Measurements from ENCODE around the gene MYCBP2. TPM values are rescaled to one million over a fixed set of nuclear protein-coding genes. Genes with fewer than 3 reads are reported as not detected.

MYCBP2 gene
- total RNA-seq, 1 donor from 2014 or later = 96.4 TPM

GRCh38 chr13:77047649-77048343, 279.1 kb downstream of the MYCBP2 start:
- Mint-ChIP-seq H3K36me3 (ENCODE audit: low read depth) (peaks cover 49% of the 10 kb centered on the region), H3K4me1 (ENCODE audit: low read depth) (no peaks in the 10 kb centered on the region), H3K27me3 (ENCODE audit: insufficient read depth) (no peaks in the 10 kb centered on the region), H3K9me3 (no peaks in the 10 kb centered on the region), H3K27ac (no peak overlapping the region), H3K4me3 (no peak overlapping the region)
- no peak for DNase-seq (ENCODE audit: low spot score)
- intact Hi-C loops (cut with micrococcal nuclease) = no loop called here

DNA sequence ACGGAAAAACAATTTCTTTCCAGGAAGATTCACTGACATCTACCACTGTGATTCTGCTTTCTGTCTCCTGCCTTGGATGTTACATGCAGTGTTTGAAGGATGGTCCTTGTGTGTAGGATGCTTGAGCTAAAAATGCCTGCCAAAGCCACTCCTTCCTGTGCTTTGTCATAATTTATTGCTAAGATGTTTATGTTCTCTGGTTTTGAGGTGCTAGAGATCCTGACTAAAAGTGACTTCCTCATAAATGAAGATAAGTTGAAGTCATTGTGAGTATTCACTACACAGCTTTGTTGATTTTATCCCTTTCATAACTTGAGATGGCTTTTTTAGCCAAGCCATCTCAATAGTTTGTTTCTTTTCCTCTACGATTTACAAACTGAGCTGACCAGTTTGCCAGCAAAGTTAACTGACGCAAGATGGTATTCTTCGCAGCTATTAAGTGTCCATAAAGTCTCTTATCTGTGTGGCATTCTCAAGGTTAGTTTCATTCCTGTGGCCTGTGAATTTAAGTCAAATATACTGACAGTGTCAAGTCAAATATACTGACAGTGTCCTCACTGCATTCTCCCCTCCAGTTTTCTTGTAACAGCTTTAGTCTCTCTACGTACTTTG, 284.2 kb downstream of the MYCBP2 start:
- Mint-ChIP-seq H3K4me1 (ENCODE audit: low read depth) (no peaks in the 10 kb centered on the region), H3K9me3 (no peaks in the 10 kb centered on the region), H3K27me3 (ENCODE audit: insufficient read depth) (no peaks in the 10 kb centered on the region)

DNA sequence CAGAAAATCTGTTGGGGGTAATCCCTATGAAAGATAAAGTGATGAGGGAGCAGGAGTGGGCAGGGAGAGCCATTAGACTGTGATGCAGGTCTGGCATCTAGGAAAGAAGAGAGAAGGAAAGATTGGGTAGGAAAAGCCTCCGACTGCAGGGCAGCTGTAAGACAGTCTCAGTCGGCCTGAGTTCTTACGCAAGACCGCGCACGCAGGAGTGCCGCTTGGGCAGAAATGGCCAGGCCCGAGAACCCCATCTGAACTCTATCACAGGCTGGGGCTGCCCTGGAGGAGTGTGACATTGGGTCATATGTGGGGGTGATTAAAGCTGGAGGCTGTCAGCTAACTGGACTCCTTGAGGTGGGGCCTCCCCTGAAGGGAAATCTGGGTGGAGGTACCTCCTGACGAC, 286.1 kb downstream of the MYCBP2 start:
- no peak overlapping the region for H3K27ac Mint-ChIP-seq
- no peaks in the 10 kb centered on the region for H3K9me3 Mint-ChIP-seq
- no peak for DNase-seq (ENCODE audit: low spot score)
- no peak overlapping the region for H3K4me3 Mint-ChIP-seq
- intact Hi-C loops (cut with micrococcal nuclease) = no loop called here
- H3K36me3 Mint-ChIP-seq (ENCODE audit: low read depth) = peaks cover 11% of the 10 kb centered on the region
- no peaks in the 10 kb centered on the region for H3K27me3 Mint-ChIP-seq (ENCODE audit: insufficient read depth)
- no peaks in the 10 kb centered on the region for H3K4me1 Mint-ChIP-seq (ENCODE audit: low read depth)

More for the DNA sequence above, 284.2 kb downstream of the MYCBP2 start:
- Mint-ChIP-seq H3K4me3 (no peak overlapping the region), H3K27ac (peak overlapping the region; percentile 1), H3K36me3 (ENCODE audit: low read depth) (peaks cover 24% of the 10 kb centered on the region)
- intact Hi-C loops (cut with micrococcal nuclease) = no loop called here
- DNase-seq (ENCODE audit: low spot score) = no peak

DNA sequence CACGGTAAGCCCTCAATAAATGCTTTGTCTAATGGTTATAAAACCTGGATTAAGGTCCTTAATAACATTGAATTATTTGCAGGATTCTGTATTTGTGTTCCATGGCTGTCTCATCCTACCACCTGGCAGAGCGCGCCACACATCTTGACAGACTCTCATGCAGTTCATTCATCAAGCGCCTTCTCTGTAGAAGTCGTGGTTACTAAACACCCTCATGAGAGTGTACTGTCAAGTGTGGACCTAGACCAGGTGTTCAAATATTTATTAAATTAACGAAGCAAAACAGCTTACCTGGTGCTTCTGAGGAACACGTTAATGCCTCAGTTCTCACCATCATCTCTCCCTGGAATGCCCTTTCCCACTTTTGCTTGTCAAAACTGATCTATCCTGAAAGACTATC, 286.8 kb downstream of the MYCBP2 start:
- intact Hi-C loops (cut with micrococcal nuclease) = no loop called here
- no peak for DNase-seq (ENCODE audit: low spot score)
- Mint-ChIP-seq H3K4me1 (ENCODE audit: low read depth) (no peaks in the 10 kb centered on the region), H3K4me3 (no peak overlapping the region), H3K27me3 (ENCODE audit: insufficient read depth) (no peaks in the 10 kb centered on the region), H3K9me3 (no peaks in the 10 kb centered on the region), H3K27ac (no peak overlapping the region), H3K36me3 (ENCODE audit: low read depth) (peaks cover 8% of the 10 kb centered on the region)

DNA sequence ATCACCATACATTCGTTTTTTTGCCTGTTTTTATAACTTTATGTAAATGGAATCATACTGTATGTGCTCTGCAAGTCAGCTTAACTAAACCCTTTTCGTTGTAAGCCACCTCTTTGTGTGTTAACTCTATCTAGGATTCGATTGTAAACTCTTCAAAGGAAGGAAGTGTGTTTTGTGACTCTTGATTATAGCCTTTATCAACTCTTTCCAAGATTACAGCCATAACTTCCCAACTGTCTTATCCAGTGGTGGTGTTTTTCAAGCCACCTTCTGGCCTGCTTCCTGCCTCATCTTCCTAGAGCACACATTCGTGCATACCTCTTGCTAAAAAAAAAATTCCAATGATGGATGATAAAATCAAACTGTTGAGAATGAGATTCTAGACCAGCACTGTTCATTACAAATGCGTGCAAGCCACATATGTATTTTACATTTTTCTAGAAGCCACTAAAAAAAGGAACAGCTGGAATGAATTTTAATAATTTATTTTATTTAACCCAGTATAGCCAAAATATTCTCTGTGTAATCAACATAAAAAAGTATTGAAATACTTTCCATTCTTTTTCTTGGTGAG, 287.9 kb downstream of the MYCBP2 start:
- DNase-seq (ENCODE audit: low spot score) = no peak
- H3K4me3 Mint-ChIP-seq = no peak overlapping the region
- no peak overlapping the region for H3K27ac Mint-ChIP-seq
- no peaks in the 10 kb centered on the region for H3K27me3 Mint-ChIP-seq (ENCODE audit: insufficient read depth)
- no peaks in the 10 kb centered on the region for H3K9me3 Mint-ChIP-seq
- H3K4me1 Mint-ChIP-seq (ENCODE audit: low read depth) = peaks cover 2% of the 10 kb centered on the region
- intact Hi-C loops (cut with micrococcal nuclease) = no loop called here
- peaks cover 2% of the 10 kb centered on the region for H3K36me3 Mint-ChIP-seq (ENCODE audit: low read depth)

GRCh38 chr13:77036279-77036678, 290.6 kb downstream of the MYCBP2 start:
- Mint-ChIP-seq H3K27ac (no peak overlapping the region), H3K4me1 (ENCODE audit: low read depth) (peaks cover 6% of the 10 kb centered on the region), H3K36me3 (ENCODE audit: low read depth) (peaks cover 2% of the 10 kb centered on the region), H3K9me3 (no peaks in the 10 kb centered on the region), H3K27me3 (ENCODE audit: insufficient read depth) (no peaks in the 10 kb centered on the region), H3K4me3 (no peak overlapping the region)
- no peak for DNase-seq (ENCODE audit: low spot score)
- intact Hi-C loops (cut with micrococcal nuclease) = no loop called here

- Mint-ChIP-seq H3K4me3 (no peak overlapping the region), H3K27me3 (ENCODE audit: insufficient read depth) (no peaks in the 10 kb centered on the region), H3K4me1 (ENCODE audit: low read depth) (peaks cover 6% of the 10 kb centered on the region)
Measured at GRCh38 chr13:77034881-77035280, 292.0 kb downstream of the MYCBP2 start.

GRCh38 chr13:77033717-77034302, 293.1 kb downstream of the MYCBP2 start:
- intact Hi-C loops (cut with micrococcal nuclease) = no loop called here
- Mint-ChIP-seq H3K4me1 (ENCODE audit: low read depth) (peaks cover 6% of the 10 kb centered on the region), H3K36me3 (ENCODE audit: low read depth) (no peaks in the 10 kb centered on the region), H3K27ac (no peak overlapping the region), H3K9me3 (no peaks in the 10 kb centered on the region), H3K4me3 (no peak overlapping the region), H3K27me3 (ENCODE audit: insufficient read depth) (no peaks in the 10 kb centered on the region)
- no peak for DNase-seq (ENCODE audit: low spot score)

More at GRCh38 chr13:77034881-77035280, 292.0 kb downstream of the MYCBP2 start:
- intact Hi-C loops (cut with micrococcal nuclease) = loop anchor here (1.0 kb wide), 1 partner anchor 8 kb away; the partner anchor contains the start of gene FBXL3
- H3K36me3 Mint-ChIP-seq (ENCODE audit: low read depth) = peaks cover 2% of the 10 kb centered on the region
- no peak overlapping the region for H3K27ac Mint-ChIP-seq
- H3K9me3 Mint-ChIP-seq = no peaks in the 10 kb centered on the region
- no peak for DNase-seq (ENCODE audit: low spot score)

GRCh38 chr13:77031656-77032243, 295.1 kb downstream of the MYCBP2 start:
- Mint-ChIP-seq H3K36me3 (ENCODE audit: low read depth) (no peaks in the 10 kb centered on the region), H3K4me3 (no peak overlapping the region)

GRCh38 chr13:77029436-77029835, 297.5 kb downstream of the MYCBP2 start:
- no peaks in the 10 kb centered on the region for H3K27me3 Mint-ChIP-seq (ENCODE audit: insufficient read depth)
- H3K9me3 Mint-ChIP-seq = no peaks in the 10 kb centered on the region
- H3K4me3 Mint-ChIP-seq = no peak overlapping the region
- H3K36me3 Mint-ChIP-seq (ENCODE audit: low read depth) = peaks cover 6% of the 10 kb centered on the region
- no peak overlapping the region for H3K27ac Mint-ChIP-seq
- no peak for DNase-seq (ENCODE audit: low spot score)
- peaks cover 40% of the 10 kb centered on the region for H3K4me1 Mint-ChIP-seq (ENCODE audit: low read depth)
- intact Hi-C loops (cut with micrococcal nuclease) = loop anchor here (5.0 kb wide), 2 partner anchors 263 to 1707 kb away; no protein-coding TSS in a partner anchor

More at GRCh38 chr13:77031656-77032243, 295.1 kb downstream of the MYCBP2 start:
- no peaks in the 10 kb centered on the region for H3K27me3 Mint-ChIP-seq (ENCODE audit: insufficient read depth)
- no peaks in the 10 kb centered on the region for H3K9me3 Mint-ChIP-seq
- no peak overlapping the region for H3K27ac Mint-ChIP-seq
- DNase-seq (ENCODE audit: low spot score) = no peak
- intact Hi-C loops (cut with micrococcal nuclease) = no loop called here
- peaks cover 23% of the 10 kb centered on the region for H3K4me1 Mint-ChIP-seq (ENCODE audit: low read depth)

- H3K27ac Mint-ChIP-seq = peak overlapping the region; percentile 61
- H3K9me3 Mint-ChIP-seq = no peaks in the 10 kb centered on the region
- DNase-seq (ENCODE audit: low spot score) = no peak
- peak overlapping the region; percentile 83 for H3K4me3 Mint-ChIP-seq
- peaks cover 12% of the 10 kb centered on the region for H3K36me3 Mint-ChIP-seq (ENCODE audit: low read depth)
- peaks cover 46% of the 10 kb centered on the region for H3K4me1 Mint-ChIP-seq (ENCODE audit: low read depth)
- intact Hi-C loops (cut with micrococcal nuclease) = loop anchor here (5.0 kb wide), 2 partner anchors 264 to 1706 kb away; no protein-coding TSS in a partner anchor
- H3K27me3 Mint-ChIP-seq (ENCODE audit: insufficient read depth) = no peaks in the 10 kb centered on the region
Measured at GRCh38 chr13:77028202-77028601, 298.7 kb downstream of the MYCBP2 start.

- no peaks in the 10 kb centered on the region for H3K27me3 Mint-ChIP-seq (ENCODE audit: insufficient read depth)
- H3K36me3 Mint-ChIP-seq (ENCODE audit: low read depth) = peaks cover 19% of the 10 kb centered on the region
- peak within 1 kb of the TSS; percentile 94 for H3K4me3 Mint-ChIP-seq
- DNase-seq (ENCODE audit: low spot score) = peak; percentile 78
- H3K4me1 Mint-ChIP-seq (ENCODE audit: low read depth) = peaks cover 58% of the 10 kb centered on the region
- no peaks in the 10 kb centered on the region for H3K9me3 Mint-ChIP-seq
- H3K27ac Mint-ChIP-seq = peak within 1 kb of the TSS; percentile 93
- intact Hi-C loops (cut with micrococcal nuclease) = loop anchor here (1.0 to 5.0 kb wide), 9 partner anchors 8 to 1705 kb away; partner anchors contain the start of gene KCTD12
Measured at GRCh38 chr13:77026861-77027621, 299.9 kb downstream of the MYCBP2 start, which contains the start of gene FBXL3. Gene FBXL3 (minus strand): TSS chr13:77027159. CDS start chr13:77021860, 5,299 bp downstream.
